GM12878 (cell line): ENCODE data around the gene HTR1A. TPM values are rescaled to one million over a fixed set of nuclear protein-coding genes. Genes with fewer than 3 reads are reported as not detected.

Experiments used
- ATAC-seq: fragments of 200-7000 bp; cut with Tn5 transposase; 3 replicates; pipeline ENCODE4 v1.9.1; 2020; ENCODE audit warnings: mild to moderate bottlenecking, moderate library complexity
- BruUV-seq: library from RNA; stranded (reverse); fragments of 400-500 nt; replicated peaks from 2 replicates; lab custom pipeline; 2021; lab: Mats Ljungman, UMichigan
- CTCF ChIA-PET: fragments of 300-600 bp; sonication (Branson Sonifier 250); formaldehyde crosslinking; extraction: SDS; loops from one replicate; lab custom pipeline; 2021; ENCODE audit warnings: inconsistent platforms; lab: Yijun Ruan, JAX
- POLR2A ChIA-PET: fragments of 350-600 bp; formaldehyde crosslinking; extraction: SDS; loops from one replicate; lab custom pipeline; 2021; ENCODE audit warnings: inconsistent platforms; lab: Charles Lee
- RAD21 ChIA-PET: fragments of 300-600 bp; sonication (Branson Sonifier 250); formaldehyde crosslinking; loops from one replicate; lab custom pipeline; 2023; ENCODE audit warnings: antibody characterized with exemption; ENCODE audit not compliant: unreplicated experiment; lab: Charles Lee
- SMC1A ChIA-PET: fragments of 300-600 bp; sonication (Branson Sonifier 250); formaldehyde crosslinking; loops from one replicate; lab custom pipeline; 2023; ENCODE audit not compliant: unreplicated experiment, uncharacterized antibody; lab: Charles Lee
- DNase-seq: peaks from one replicate; pipeline ENCODE4 v3.0.0-alpha.2; 2011; ENCODE audit warnings: low read depth, low spot score
- FAIRE-seq: peaks from 3 replicates; lab custom pipeline; 2011; peaks lifted over from hg19 to GRCh38; lab: Jason Lieb, UNC
- H2AFZ ChIP-seq: 2 replicates; pipeline ENCODE4 v1.6.0; 2011; ENCODE audit warnings: low read depth, low read length, control low read depth; ENCODE audit not compliant: control insufficient read depth
- H3K27ac ChIP-seq: 2 replicates; pipeline ENCODE4 v1.5.1; 2011; ENCODE audit warnings: control low read depth; ENCODE audit not compliant: control insufficient read depth, insufficient read depth
- H3K27me3 ChIP-seq, 2 experiments: replicated peaks in 1 of 2; 2 replicates each; pipeline versions ENCODE4 v1.6.0 to v1.6.1; 2011; ENCODE audit warnings: low read length in 1 of 2; ENCODE audit not compliant: control insufficient read depth in 2 of 2, insufficient read depth in 2 of 2
- H3K36me3 ChIP-seq, 2 experiments: 2 replicates each; pipeline ENCODE4 v1.5.1; 2011; ENCODE audit warnings: low read length in 1 of 2; ENCODE audit not compliant: control insufficient read depth in 2 of 2, insufficient read depth in 2 of 2
- H3K4me1 ChIP-seq: 2 replicates; pipeline ENCODE4 v1.6.1; 2011; ENCODE audit warnings: mild to moderate bottlenecking, low read length, moderate library complexity, mixed read lengths; ENCODE audit not compliant: control insufficient read depth, insufficient read depth
- H3K4me2 ChIP-seq: 2 replicates; pipeline ENCODE4 v1.6.0; 2011; ENCODE audit warnings: control low read depth; ENCODE audit not compliant: control insufficient read depth, insufficient read depth
- H3K4me3 ChIP-seq: fragments of 200-600 bp; sonication (generic); 2 replicates; pipeline ENCODE4 v1.5.1; 2016
- H3K79me2 ChIP-seq: 2 replicates; pipeline ENCODE4 v1.6.0; 2011; ENCODE audit warnings: low read length; ENCODE audit not compliant: control insufficient read depth, insufficient read depth
- H3K9ac ChIP-seq: 2 replicates; pipeline ENCODE4 v1.8.0; 2011; ENCODE audit warnings: low read length, control low read depth, mixed read lengths; ENCODE audit not compliant: control insufficient read depth, insufficient read depth
- H3K9me3 ChIP-seq: replicated peaks from 3 replicates; pipeline ENCODE4 v1.5.1; 2011; ENCODE audit warnings: mild to moderate bottlenecking, low read length; ENCODE audit not compliant: control insufficient read depth, insufficient read depth
- H4K20me1 ChIP-seq: 2 replicates; pipeline ENCODE4 v1.6.0; 2011; ENCODE audit not compliant: control insufficient read depth, insufficient read depth
- IKZF1 ChIP-seq: fragments of 450-650 bp; conservative IDR thresholded peaks from 2 replicates; pipeline ENCODE4 v1.6.1; 2017; ENCODE audit warnings: antibody characterized with exemption, mild to moderate bottlenecking
- JUNB ChIP-seq: IDR thresholded peaks from 2 replicates; pipeline ENCODE4 v1.6.1; 2016; ENCODE audit warnings: antibody characterized with exemption, mild to moderate bottlenecking
- MEF2A ChIP-seq: IDR thresholded peaks from 2 replicates; pipeline ENCODE4 v1.6.1; 2011; ENCODE audit warnings: low read depth, mild to moderate bottlenecking, low read length, moderate library complexity; ENCODE audit not compliant: insufficient read depth
- NR2C1 ChIP-seq: fragments of 450-650 bp; IDR thresholded peaks from 2 replicates; pipeline ENCODE4 v1.6.1; 2017; ENCODE audit warnings: antibody characterized with exemption, mild to moderate bottlenecking, moderate library complexity
- SIN3A ChIP-seq: IDR thresholded peaks from 2 replicates; pipeline ENCODE4 v1.6.1; 2012; ENCODE audit warnings: low read depth, low read length, improper control_type of control experiment
- TAF1 ChIP-seq: IDR thresholded peaks from 2 replicates; pipeline ENCODE4 v1.6.1; 2011; ENCODE audit warnings: mild to moderate bottlenecking, low read depth, low read length, borderline replicate concordance
- WGBS: methylation state at CpG from one replicate; pipeline ENCODE4 v1.1.6; 2016; ENCODE audit warnings: low lambda C conversion rate; ENCODE audit not compliant: insufficient replicate concordance, insufficient coverage; ENCODE audit errors: missing lambda C conversion rate; 5-methylcytosine and 5-hydroxymethylcytosine counted together
- in situ Hi-C: fragments of 300-500 bp; cut with MboI; formaldehyde crosslinking; loops from 9 replicates; pipeline ENCODE4 v1.14.3; 2018; ENCODE audit warnings: mixed read lengths
- intact Hi-C: fragments of 100-400 bp; cut with micrococcal nuclease; formaldehyde crosslinking; loops from one replicate; pipeline ENCODE4 v1.14.2; 2022; ENCODE audit not compliant: unreplicated experiment
- polyA plus RNA-seq, 11 experiments: library from polyadenylated mRNA; depleted of rRNA in 4 of 11; unstranded in 6 of 11; stranded (reverse) in 5 of 11; fragments of >200 nt; fragmentation: Nextera tagmentation in 4 of 11; fragmentation: Illumina TruSeq in 1 of 11; extraction: Ambion mirVana in 4 of 11; extraction: Trizol in 1 of 11; gene quantifications; 1 replicate in 1 of 11; 2 replicates in 10 of 11; pipeline versions ENCODE4 v1.2.1 to v1.2.3, GENCODE V29; 2011 to 2016; ENCODE audit warnings: inconsistent platforms in 2 of 11, missing spikeins in 2 of 11, low read depth in 1 of 11
- total RNA-seq, 4 experiments: library from RNA; depleted of rRNA in 3 of 4; stranded (reverse); fragments of >200 nt in 3 of 4; fragmentation: Illumina TruSeq in 1 of 4; extraction: Trizol in 1 of 4; gene quantifications; 2 replicates each; pipeline versions ENCODE4 v1.2.1 to v1.2.3, GENCODE V29; 2013 to 2021

HTR1A gene
- total and polyA plus RNA-seq, 10 of the 15 experiments (the other 5 are each of a cell fraction or from before 2014, with no cell fraction given), result not detected

GRCh38 chr5:63961598-63962161, 565 bp downstream of the HTR1A start (continued):
- TF ChIP-seq NR2C1 (no peak), MEF2A (no peak)

GRCh38 chr5:63961125-63961597, 1.1 kb downstream of the HTR1A start:
- DNase-seq, result no peak
- H2AFZ ChIP-seq, result no peak overlapping the region
- no peaks in the 10 kb centered on the region for H3K4me1 ChIP-seq
- no peaks in the 10 kb centered on the region for H3K36me3 ChIP-seq
- H4K20me1 ChIP-seq, result no peaks in the 10 kb centered on the region
- H3K4me2 ChIP-seq, result no peak overlapping the region
- CTCF ChIA-PET, result no interaction called here
- H3K9me3 ChIP-seq, result no peaks in the 10 kb centered on the region
- TF ChIP-seq TAF1 (no peak), JUNB (no peak), IKZF1 (no peak), SIN3A (no peak)
- ATAC-seq, result no peak
- H3K27me3 ChIP-seq, result no peaks in the 10 kb centered on the region; a peak in 1 of 4 replicates
- 81% methylated on average over 37 of the region's 37 CpGs for WGBS
- SMC1A ChIA-PET, result no interaction called here
- no TSS peak for BruUV-seq
- intact Hi-C loops, result loop anchor here (5.0 kb wide), 1 partner anchor 834 kb away; no protein-coding TSS in a partner anchor
- H3K9ac ChIP-seq, result no peak overlapping the region
- in situ Hi-C loops, result loop anchor here (5.0 to 25.0 kb wide), 2 partner anchors 559 to 1499 kb away; no protein-coding TSS in a partner anchor
- POLR2A ChIA-PET, result no interaction called here
- no peaks in the 10 kb centered on the region for H3K79me2 ChIP-seq
- FAIRE-seq, result no peak
- no peak overlapping the region for H3K27ac ChIP-seq
- no peak overlapping the region for H3K4me3 ChIP-seq
- RAD21 ChIA-PET, result no interaction called here
